Measurements from ENCODE around the gene ANKRD31.
"Not testable (repeated sequence)": the region's sequence is repeated elsewhere in the genome, so short reads cannot be mapped to it uniquely, and the experiment has no call there.

ANKRD31 gene

DNA sequence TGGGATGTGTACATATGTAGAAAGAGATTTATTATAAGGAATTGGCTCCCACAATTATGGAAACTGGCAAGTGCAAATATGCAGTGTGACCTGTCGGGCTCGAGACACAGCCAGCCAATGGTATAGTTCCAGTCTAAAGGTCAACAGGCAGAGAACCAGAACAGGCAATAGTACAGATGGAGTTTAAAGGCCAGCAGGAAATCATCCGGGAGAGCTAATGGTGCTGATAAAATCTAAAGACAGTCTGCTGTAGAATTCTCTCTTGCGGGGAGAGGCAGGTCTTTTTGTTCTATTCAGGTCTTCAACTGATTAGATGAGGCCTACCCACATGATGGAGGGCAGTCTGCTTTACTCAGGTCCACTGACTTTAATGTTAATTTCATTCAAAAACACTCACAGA lies 21.8 kb downstream of the ANKRD31 start:
- DNase-seq: no peak

DNA sequence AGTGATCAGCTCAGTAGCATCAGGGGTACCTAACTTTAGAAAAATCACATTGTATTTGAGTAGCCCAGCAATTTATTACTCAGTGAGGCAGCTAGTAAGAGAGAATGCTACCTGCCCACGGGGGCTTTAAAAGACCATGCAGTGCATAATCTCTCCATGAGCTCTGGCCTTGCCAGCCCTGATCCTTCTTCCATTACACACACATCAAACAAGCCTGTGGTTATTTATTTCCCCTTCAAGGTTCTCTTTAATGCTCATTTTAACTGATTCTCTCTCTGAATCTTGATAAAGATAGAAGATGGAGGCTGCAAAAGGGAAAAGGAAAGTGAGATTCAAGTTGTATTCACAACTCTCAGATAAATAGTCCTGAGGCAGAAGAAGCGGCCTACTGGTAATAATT lies 22.3 kb downstream of the ANKRD31 start:
- no peak for DNase-seq

DNA sequence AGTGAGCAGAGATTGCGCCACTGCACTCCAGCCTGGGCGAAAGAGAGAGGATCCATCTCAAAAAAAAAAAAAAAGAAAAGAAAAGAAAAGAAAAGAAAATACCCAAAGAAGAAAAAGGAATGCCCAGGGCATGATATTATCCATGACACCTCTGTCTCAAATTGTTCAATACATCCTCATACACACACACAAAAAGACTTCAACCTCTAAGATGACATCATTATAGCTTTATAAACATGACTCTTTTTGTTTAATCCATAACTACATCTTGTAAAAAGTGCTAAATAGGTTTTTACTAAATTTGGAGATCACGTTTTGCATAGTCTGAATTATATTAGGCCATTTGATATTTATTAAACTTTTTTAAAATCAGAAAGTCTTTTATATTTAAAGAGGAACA lies 33.1 kb downstream of the ANKRD31 start:
- no peak for DNase-seq

DNA sequence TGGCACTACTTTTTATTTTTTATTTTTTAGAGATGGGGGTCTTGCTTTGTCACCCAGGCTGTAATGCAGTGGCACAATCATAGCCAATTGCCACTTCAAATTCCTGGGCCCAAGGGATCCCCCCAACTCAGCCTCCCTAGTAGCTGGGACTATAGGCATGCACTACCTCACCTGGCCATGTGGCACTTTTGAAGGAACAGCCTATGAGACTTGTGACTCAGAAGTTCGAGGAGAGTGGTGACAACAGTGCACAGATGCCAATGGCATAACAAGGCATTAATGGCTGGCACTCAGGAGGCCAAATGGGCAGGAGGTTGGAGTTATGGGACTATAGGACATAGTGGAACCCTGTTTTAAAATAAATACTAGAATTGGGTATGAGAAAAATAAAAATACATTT lies 33.7 kb downstream of the ANKRD31 start:
- no peak for DNase-seq

DNA sequence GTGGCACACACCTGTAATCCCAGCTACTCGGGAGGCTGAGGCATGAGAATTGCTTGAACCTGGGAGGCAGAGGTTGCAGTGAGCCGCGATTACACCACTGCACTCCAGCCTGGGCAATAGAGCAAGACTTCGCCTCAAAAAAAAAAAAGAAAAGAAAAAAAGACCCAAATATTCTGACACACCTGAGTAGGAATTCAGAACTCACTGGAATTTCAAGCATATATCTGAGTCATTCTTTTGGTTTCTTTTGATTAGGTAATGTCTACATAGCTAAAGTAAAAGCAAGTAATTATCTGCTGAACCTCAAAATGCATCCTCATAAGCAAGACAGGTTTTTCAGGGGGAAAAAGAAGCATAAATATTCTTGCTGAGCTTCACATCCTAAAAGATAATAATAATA lies 35.9 kb downstream of the ANKRD31 start:
- no peak for DNase-seq

DNA sequence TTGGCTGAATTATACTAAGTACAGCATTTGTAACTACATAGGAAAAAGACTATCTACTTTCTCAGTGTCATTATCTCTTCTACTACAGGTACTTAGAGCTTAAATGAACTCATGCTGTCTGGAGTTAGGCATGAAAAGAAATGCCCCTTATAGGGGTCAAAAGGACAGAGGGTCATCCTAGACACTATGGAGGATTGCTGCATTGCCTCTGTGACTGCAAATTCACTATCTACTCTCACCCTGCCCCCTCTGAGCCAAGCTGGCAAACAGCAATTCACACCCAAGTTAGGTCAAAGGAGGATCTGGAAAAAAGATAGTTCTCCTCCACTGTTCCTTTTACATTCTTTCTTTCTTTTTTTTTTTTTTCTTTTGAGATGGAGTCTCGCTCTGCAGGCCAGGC lies 36.7 kb downstream of the ANKRD31 start:
- DNase-seq: no peak

DNA sequence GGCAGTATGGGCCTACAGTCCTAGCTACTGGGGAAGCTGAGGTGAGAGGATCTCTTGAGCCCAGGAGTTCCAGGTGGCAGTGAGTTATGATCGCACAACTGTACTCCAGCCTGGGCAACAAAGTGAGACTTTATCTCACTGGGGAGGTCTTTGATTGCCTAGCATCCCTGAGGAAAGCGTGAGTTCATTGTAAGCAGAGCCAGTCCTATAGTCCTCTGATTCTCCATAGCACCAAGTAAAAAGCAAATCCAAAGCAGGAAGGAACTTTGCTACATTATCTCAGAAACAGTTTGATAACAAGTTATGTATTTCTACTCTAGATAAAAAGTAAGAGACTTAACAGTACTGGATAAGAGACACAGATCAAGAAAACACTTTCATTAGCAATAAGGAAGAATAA lies 37.6 kb downstream of the ANKRD31 start:
- no peak for DNase-seq

DNA sequence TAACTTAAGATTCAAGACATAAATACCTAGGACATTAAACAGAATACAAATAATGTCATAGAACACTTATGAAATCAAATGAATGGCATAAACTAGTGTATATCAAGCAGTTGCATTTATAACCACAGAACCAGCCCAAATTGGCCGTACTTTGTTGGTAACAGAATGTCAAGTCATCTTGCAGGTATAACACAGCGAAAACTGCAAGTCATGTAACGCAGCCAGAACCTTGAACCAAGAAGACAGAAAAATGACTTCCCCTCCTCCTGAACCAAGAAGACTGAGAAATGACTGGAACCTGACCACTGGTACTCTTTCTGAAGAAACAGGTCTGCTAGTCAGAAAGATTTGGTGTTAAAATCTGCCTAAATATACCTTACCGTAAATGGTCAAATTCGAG lies 38.9 kb downstream of the ANKRD31 start:
- DNase-seq: no peak

DNA sequence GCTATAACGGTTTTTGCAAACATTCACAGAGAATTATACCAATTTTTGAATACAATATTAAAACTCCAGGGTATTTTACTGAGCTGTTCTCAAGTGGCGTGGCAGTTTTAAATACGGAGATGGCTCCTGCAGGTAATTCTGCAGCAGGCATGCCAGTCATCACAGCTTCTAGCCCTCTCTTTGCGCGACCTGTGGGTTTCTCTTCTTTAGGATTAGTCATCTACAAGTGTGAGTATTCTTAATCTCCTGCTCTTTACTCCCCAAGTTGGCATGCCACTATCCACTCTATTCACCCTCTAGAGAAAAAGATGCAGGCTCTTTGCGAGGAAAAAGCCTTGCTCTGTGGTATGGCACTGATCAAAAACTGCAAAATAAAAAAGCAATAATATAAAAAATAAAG lies 43.9 kb downstream of the ANKRD31 start:
- DNase-seq: no peak

DNA sequence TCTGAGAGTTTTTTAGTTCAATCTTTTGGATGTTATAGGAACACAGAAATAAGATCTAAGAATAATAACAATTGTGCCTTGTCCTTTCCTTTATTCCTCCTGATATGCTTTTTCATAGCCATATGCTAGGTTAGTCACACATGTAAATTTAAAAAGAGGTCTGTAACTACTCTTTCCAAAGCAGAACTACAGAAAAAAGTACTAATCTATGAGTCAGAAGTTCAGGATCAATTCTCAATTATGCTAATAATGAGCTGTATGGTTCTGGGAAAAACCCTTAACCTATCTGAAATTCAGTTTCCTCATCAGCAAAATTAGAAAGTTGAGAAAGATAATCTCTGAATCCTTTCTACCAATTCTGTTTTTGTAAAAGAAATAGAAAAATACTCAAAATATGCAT lies 44.4 kb downstream of the ANKRD31 start:
- DNase-seq: no peak

DNA sequence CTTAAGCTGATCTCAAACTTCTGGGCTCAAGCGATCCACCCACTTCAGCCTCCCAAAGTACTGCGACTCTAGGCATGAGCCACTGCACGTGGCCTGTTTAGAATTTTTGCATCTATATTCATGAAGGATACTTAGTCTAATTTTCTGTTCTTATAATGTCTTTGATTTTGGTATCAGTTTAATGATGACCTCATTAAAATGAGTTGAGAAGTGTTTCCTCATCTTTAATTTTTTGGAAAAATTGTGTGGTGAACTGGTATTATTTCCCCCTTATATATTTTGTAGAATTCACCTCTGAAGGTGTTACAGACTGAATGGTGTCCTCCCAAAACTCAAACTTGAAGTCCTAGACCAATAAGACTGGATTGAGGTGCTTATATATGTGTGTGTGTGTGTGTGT lies 46.5 kb downstream of the ANKRD31 start:
- DNase-seq: no peak

DNA sequence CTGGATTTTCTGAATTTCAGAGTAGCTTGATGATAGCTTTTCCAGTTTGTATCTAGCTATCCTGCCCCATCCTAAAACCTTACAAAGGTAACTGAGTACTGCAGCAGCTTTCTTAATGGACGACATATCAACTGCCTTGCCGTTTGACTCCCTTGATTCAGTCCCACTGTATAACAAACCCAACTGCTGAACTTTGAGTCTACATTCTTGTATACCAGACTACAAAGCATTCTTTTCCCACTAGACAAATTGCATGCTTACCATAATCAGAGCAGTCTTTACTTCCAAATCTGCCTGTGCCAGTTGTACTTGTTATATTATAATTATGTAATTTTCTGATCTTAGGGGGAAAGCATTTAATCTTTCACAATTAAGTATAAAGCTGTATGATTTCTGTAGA lies 47.3 kb downstream of the ANKRD31 start:
- DNase-seq: no peak

DNA sequence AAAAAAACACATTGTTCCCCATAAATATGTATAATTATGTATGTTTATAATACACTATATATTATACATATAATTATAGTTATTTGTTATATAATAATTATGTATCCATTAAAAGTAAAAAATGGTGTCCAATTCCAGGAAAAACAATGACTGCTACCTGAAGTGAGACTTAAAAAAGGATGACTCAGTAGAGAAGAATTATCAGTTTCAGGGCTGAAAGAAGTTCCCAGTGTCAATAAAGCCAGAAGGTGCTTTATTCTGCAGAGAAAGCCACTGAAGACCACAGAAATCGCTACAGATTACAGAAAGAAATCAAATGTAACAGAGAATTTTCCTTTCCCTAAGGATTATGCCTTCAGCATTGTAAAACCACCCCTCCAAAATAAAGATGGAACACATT lies 50.9 kb downstream of the ANKRD31 start:
- no peak for DNase-seq

DNA sequence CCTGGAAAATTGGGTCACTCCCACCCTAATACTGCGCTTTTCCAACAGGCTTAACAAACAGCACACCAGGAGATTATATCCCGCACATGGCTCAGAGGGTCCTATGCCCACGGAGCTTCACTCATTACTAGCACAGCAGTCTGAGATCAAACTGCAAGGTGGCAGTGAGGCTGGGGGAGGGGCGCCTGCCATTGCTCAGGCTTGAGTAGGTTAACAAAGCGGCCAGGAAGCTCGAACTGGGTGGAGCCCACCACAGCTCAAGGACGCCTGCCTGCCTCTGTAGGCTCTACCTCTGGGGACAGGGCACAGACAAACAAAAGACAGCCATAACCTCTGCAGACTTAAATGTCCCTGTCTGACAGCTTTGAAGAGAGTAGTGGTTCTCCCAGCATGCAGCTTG lies 60.7 kb downstream of the ANKRD31 start:
- DNase-seq: not testable (repeated sequence)

DNA sequence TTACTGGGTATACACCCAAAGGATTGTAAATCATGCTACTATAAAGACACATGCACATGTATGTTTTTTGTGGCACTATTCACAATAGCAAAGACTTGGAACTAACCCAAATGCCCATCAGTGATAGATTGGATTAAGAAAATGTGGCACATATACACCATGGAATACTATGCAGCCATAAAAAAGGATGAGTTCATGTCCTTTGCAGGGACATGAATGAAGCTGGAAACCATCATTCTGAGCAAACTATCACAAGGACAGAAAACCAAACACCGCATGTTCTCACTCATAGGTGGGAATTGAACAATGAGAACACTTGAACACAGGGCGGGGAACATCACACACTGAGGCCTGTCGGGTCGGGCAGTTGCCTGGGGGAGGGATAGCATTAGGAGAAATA lies 61.8 kb downstream of the ANKRD31 start:
- not testable (repeated sequence) for DNase-seq

DNA sequence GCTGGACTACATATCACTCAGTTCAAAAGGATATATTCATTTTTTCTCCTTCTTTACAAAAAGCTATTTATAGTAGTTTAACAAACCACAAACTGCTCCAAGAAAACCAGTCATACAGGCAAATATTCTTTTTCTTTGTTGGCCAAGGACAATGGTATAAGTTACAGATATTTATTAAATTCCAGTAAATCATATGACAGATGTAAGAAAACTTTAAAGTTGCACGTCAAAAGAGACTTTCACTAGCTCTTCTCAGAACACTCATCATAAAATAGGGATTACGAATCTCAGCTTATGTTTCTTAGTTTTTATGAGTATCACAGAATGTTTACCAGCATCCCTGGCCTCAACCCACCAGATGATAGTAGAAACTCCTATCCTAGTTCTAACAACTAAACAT lies 67.2 kb downstream of the ANKRD31 start:
- DNase-seq: no peak

DNA sequence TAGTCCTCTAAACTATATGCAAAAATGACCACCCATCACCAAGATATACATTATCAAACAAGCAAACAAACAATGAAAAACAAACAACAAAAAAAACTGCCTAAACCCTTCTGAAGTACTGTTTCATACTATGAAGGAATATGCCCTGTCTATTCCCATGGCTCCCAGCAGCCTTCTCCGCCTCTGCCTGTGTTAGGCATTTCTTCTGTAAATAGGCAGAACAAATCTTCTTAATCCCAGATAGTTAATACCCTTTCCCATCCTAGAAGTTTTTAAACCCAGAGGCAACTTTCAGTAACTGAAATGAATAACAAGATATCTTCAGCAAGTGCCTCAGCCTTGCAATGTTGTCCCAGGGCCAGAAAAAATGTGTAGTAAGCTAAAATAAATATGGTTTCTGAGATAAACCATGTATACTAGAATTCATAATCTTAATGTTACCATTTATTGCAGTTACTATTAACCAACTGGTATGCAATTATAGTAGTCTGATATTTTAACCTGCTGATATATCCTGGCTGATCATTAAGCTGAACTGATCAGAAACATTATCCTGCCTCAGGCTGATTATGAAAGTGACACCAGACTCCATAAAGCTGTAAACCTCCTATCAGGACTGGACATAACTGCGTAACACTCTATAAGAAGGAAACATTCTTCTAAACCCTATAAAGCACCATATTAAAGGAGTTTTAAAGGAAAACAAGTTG lies 68.5 kb downstream of the ANKRD31 start:
- no peak for DNase-seq

DNA sequence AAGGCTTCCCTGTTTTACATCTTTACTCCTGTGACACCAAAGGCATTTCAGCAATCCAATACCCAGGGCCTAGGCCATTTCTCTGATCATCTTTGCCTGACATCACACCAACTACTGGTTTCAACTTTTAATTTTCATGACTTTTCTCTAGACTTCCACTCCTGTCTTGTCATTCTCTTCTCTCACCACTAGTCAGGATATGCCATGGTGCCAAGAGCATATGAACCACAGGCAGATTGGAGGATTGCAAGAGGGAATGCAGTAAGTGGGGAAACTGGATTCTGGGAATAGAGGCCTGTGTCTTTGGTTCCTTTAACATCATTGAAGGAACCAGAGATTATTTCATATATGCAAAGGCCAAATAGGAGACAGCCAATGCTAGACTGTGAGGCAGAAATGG lies 69.3 kb downstream of the ANKRD31 start:
- DNase-seq: no peak

DNA sequence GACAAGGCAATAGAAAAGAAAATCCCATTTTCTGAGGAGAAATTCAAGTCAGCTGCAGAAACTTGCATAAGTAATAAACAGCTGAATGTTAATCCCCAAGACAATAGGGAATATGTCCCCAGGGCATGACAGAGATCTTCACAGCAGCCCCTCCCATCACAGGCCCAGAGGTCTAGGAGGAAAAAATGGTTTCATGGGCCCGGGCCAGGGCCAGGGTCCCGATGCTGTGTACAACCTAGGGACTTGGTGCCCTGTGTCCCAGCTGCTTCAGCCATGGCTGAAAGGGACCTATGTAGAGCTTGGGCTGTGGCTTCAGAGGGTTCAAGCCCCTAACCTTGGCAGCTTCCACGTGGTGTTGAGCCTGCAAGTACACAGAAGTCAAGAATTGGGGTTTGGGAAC lies 75.2 kb downstream of the ANKRD31 start:
- not testable (repeated sequence) for DNase-seq

DNA sequence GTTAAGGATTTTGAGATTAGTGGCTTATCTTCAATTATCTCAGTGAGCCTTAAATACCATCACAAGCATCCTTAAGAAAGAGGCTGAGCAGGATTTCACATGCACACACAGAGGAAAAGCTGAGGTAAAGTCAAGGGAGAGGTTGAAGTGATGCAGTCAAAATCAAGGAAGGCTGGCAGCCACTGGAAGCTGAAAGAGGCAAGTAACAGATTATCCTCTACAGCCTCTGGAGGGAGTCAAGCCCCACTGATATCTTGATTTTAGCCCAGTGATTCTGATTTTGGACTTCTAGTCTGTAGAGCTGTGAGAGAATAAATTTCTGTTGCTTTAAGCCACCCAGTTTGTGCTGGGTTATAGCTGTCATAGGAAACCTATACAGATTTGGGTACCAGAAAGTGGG lies 80.1 kb downstream of the ANKRD31 start:
- no peak for DNase-seq

DNA sequence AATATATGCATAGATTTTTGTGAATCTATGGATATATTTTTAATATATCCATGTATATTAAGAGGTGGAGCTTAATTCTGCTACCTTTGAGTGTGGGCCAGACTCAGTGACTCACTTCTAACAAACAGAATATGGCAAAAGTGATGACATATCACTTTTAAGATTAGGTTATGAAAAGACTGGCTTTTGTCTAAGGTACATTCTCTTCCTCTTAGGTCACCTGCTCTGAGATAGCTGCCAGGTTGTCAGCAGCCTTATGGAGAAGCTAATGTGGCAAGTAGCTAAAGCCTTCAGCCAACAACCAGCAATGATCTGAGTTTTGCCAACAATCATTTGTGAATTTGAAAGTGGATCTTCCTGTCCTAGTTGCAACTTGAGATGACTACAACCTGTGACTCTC lies 83.8 kb downstream of the ANKRD31 start:
- no peak for DNase-seq

DNA sequence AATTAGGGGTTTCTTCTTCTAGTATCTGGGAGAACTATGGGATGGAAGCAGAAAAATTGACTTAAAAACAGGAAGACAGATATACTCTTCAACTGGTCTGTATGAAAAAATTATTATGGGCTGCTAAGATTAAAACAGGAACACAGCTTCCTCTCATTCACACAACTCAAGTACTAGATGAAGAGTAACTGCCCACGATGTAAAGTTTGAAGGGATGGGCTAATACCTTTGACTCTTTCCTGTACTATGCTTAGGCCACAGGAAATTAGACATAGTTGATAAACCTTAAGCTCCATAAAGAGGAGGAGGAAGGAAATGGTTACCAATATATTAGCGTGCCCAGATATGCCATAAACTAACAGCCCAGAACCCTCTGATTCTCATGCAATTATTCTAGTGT lies 88.6 kb downstream of the ANKRD31 start:
- DNase-seq: no peak

DNA sequence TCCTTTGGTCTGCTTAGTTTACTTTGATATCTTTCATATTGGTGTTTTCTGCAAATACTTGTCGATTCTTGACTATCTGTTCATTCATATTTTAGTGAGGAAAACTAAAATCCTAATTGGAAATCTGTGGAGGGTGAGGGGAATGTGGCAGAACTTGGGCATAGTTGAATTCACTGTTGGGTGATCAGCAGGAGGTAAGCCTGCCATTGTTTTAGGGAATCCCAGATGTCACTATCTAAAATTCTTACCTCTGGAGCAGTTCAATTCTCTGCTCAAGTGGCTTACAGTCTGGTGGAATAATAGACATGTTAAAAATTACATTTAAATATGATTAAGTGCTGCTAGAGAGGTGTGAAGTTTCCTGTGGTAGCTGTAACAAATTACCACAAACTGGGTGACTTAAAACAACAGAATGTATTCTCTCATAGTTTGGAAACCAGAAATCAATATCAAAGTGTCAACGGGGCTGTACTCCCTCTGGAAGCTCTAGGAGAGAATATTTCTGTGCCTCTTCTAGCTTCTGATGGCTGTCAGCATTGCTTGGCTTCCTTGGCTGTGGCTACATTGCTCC lies 94.0 kb downstream of the ANKRD31 start:
- no peak for DNase-seq

DNA sequence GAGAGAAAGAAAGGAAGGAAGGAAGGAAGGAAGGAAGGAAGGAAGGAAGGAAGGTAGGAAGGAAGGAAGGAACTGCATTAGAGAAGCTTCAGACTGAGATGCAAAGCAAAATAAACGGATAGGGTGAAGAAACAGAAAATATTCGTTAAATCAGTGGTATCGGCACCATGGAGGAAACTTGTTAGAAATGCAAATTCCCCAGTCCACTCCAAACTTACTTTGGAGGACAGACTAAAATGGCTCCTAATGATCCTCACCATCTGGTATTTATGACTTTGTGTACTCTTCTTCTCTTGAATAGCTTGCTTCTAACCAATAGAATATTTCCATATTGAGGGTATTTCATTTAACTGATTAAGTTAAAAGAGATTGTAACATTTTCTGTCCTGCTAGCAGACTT lies 96.4 kb downstream of the ANKRD31 start:
- no peak for DNase-seq

DNA sequence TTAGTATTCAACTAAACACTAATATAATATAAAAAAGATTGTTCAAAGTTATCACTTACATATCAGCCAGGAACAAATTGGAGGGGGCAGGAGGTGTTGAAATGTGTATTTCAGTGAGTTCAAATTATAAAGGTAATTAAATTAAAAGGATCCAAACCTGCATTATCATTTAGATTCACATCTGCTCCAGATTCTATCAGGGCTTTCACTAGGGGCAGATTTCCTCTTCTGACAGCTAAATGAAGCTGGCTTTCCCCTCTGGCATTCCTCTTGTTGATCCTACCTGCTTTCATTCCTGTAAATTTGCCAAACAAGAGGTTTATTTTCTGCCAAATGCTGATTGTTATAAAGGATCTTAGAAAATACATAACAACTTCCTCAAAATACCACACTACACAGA lies 98.0 kb downstream of the ANKRD31 start:
- no peak for DNase-seq
